Gastrocnemius medialis (tissue), 4 donors: ENCODE data around the gene COQ5. TPM values are rescaled to one million over a fixed set of nuclear protein-coding genes. Genes with fewer than 3 reads are reported as not detected.

Source experiments
- ATAC-seq, 2 donors: fragments of 150-250 bp; one replicate each; pipeline ENCODE4 v1.9.1; 2016
- DNase-seq, 2 donors: peaks; one replicate each; pipeline ENCODE4 v3.0.0-alpha.2; 2019
- H3K27ac ChIP-seq, 4 donors: fragments of 200-600 bp; sonication (generic); 1 replicate in 1 of 4; 2 replicates in 3 of 4; pipeline ENCODE4 v1.5.1; 2016 to 2018; ENCODE audit warnings: mild to moderate bottlenecking in 2 of 4, moderate library complexity in 1 of 4
- H3K27me3 ChIP-seq, 3 donors: fragments of 200-600 bp; sonication (generic) in 2 of 3; 1 replicate in 1 of 3; 2 replicates in 2 of 3; pipeline versions ENCODE4 v1.5.1 to v1.6.0; 2016 to 2019; ENCODE audit warnings: mild to moderate bottlenecking in 1 of 3, moderate library complexity in 1 of 3
- H3K36me3 ChIP-seq, 2 donors: fragments of 200-600 bp; sonication (generic) in 1 of 2; one replicate each; pipeline ENCODE4 v1.5.1; 2017 to 2018
- H3K4me1 ChIP-seq, 2 donors: fragments of 200-600 bp; sonication (generic) in 1 of 2; one replicate each; pipeline ENCODE4 v1.5.1; 2016 to 2017; ENCODE audit warnings: mild to moderate bottlenecking in 2 of 2
- H3K4me3 ChIP-seq, 4 donors: fragments of 200-600 bp; sonication (generic) in 3 of 4; 1 replicate in 1 of 4; 2 replicates in 3 of 4; pipeline ENCODE4 v1.5.1; 2016 to 2019; ENCODE audit warnings: mild to moderate bottlenecking in 2 of 4
- H3K9me3 ChIP-seq, 3 donors: fragments of 200-600 bp; sonication (generic) in 2 of 3; 1 replicate in 1 of 3; 2 replicates in 2 of 3; pipeline ENCODE4 v1.5.1; 2016 to 2019
- POLR2A ChIP-seq, 2 donors: fragments of 450-650 bp; IDR thresholded peaks; one replicate each; pipeline ENCODE4 v1.6.1; 2017; ENCODE audit warnings: antibody characterized with exemption in 2 of 2, mild to moderate bottlenecking in 2 of 2, moderate library complexity in 2 of 2
- in situ Hi-C, 4 donors: fragments of 200-750 bp; cut with MboI; loops; one replicate each; pipeline versions ENCODE4 v1.15.0 to v1.8.0; 2017; ENCODE audit warnings: low sequenced_read_pairs in 4 of 4
- intact Hi-C: fragments of 100-400 bp; cut with DNase I; formaldehyde crosslinking; loops from one replicate; pipeline ENCODE4 v1.15.1; 2023; ENCODE audit warnings: low total_unique reads
- total RNA-seq, 4 donors: library from RNA; depleted of rRNA; stranded (reverse); fragments of >200 nt; gene quantifications; one replicate each; pipeline versions ENCODE4 v1.1.0 to v1.2.3, GENCODE V29; 2016
- TF ChIP-seq, protein P1 (sequence below), 5 experiments: fragments of 450-650 bp in 3 of 5; fragments of 200-600 bp in 2 of 5; sonication (generic) in 2 of 5; IDR thresholded peaks in 4 of 5; conservative IDR thresholded peaks in 1 of 5; 1 replicate in 4 of 5; 2 replicates in 1 of 5; pipeline ENCODE4 v1.5.1; 2016 to 2019; ENCODE audit warnings: antibody characterized with exemption in 5 of 5, mild to moderate bottlenecking in 3 of 5, moderate library complexity in 3 of 5

The COQ5 gene
- total RNA-seq, 4 donors from 2014 or later = 34.5 to 47.3 (median 39.2) TPM

DNA sequence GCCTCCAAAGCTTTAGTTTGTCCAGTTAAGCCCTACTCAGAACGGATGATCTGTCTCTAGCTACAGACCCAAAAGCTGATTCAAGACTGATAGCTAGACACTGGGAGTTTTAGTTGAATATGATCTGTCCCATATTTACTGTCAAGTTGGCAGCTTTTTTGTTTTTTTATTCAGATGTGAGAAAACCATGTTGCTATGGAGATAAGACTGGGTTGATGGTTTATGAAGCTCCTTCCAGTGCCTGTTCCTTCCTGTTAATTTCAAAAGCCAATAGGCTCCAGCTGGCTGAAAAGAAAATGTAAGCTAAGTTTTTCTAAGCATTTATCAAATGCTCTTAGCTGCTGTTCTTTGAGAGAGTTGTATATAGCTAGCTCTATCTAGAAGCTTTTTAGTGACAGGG, 28.4 kb downstream of the COQ5 start:
- TF ChIP-seq POLR2A (IDR thresholded peaks at IDR 0.05) = no peak
- TF ChIP-seq, protein P1, sequence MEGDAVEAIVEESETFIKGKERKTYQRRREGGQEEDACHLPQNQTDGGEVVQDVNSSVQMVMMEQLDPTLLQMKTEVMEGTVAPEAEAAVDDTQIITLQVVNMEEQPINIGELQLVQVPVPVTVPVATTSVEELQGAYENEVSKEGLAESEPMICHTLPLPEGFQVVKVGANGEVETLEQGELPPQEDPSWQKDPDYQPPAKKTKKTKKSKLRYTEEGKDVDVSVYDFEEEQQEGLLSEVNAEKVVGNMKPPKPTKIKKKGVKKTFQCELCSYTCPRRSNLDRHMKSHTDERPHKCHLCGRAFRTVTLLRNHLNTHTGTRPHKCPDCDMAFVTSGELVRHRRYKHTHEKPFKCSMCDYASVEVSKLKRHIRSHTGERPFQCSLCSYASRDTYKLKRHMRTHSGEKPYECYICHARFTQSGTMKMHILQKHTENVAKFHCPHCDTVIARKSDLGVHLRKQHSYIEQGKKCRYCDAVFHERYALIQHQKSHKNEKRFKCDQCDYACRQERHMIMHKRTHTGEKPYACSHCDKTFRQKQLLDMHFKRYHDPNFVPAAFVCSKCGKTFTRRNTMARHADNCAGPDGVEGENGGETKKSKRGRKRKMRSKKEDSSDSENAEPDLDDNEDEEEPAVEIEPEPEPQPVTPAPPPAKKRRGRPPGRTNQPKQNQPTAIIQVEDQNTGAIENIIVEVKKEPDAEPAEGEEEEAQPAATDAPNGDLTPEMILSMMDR (IDR thresholded peaks at IDR 0.05 in 4 of 5, conservative IDR thresholded peaks at IDR 0.05 in 1 of 5) = no peak
- no peak overlapping the region for H3K27ac ChIP-seq

DNA sequence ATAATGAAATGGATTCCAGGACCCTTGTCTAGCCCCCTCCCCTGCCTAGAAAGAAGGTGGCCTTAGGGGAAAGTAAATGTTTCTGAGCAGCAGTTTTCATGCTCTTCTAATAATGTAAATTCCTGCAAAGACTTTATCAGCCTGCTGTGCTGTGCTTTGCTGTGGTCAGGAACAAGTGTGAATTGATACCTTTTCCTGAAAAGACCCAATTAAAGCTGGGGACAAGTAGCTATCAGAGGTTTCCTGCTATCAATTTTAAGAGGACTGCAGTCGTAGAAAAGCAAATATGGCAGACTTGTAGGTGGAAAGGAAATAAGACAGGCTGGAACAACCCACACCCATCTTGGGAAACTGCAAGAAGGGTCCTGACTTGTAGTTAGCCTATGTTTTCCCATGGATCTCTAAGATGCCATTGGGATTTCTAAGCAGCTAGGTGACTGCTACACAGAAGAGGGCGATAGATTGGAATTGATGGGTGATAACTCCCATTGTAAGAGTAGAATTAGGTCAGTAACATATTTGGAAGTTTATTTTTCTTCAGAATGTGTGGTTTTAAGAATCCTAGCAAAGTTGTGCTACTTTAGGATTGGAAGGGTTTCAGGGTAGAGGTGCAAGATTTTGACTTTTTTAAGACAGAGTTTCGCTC, 30.0 kb downstream of the COQ5 start:
- H3K4me1 ChIP-seq = peaks cover 18 to 21% of the 10 kb centered on the region in 2 donors
- intact Hi-C loops (loop anchor here (5.0 kb wide), 1 partner anchor 83 kb away; the partner anchor contains the start of gene POP5), in situ Hi-C loops (no loop called here)
- H3K9me3 ChIP-seq = no peaks in the 10 kb centered on the region
- ATAC-seq (no peak), DNase-seq (no peak)
- H3K4me3 ChIP-seq = no peak overlapping the region
- H3K36me3 ChIP-seq = peaks cover 0 to 39% of the 10 kb centered on the region in 2 donors
- TF ChIP-seq POLR2A (IDR thresholded peaks at IDR 0.05) = no peak
- TF ChIP-seq, protein P1 (IDR thresholded peaks at IDR 0.05 in 4 of 5, conservative IDR thresholded peaks at IDR 0.05 in 1 of 5) = no peak
- H3K27me3 ChIP-seq = no peaks in the 10 kb centered on the region
- H3K27ac ChIP-seq = peak overlapping the region in 1 of 4 donors; percentile 92

More for the DNA sequence above, 28.4 kb downstream of the COQ5 start:
- intact Hi-C loops (no loop called here), in situ Hi-C loops (no loop called here)
- no peak for ATAC-seq
- H3K4me1 ChIP-seq = peaks cover 12 to 15% of the 10 kb centered on the region in 2 donors
- H3K27me3 ChIP-seq = no peaks in the 10 kb centered on the region
- H3K9me3 ChIP-seq = no peaks in the 10 kb centered on the region
- no peak for DNase-seq
- H3K36me3 ChIP-seq = peaks cover 0 to 42% of the 10 kb centered on the region in 2 donors
- H3K4me3 ChIP-seq = no peak overlapping the region

DNA sequence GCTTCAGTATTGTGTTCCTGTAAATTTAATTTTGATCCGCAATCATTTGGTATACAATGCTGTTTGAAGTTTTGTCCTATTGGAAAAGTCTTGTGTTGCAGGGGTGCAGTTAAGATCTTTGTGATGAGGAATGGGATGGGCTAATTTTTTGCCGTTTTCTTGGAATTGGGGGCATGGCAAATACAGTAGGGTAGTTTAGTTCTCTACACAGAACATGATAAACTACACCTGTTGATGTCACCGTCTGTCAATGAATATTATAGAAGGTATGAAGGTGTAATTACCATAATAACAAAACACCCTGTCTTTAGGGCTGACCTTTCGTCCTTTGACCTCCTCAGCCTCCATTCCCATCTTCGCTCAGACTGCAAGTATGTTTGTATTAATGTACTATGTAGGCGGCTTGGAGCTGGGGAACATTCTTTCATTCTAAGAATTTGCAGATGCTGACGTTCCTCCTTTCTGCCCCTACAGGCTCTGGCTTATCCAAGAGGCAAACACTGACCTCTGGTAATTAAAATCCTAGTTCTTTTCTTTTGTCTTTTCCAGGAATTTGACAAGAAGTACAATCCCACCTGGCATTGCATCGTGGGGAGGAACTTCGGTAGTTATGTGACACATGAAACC, 31.3 kb downstream of the COQ5 start:
- no peaks in the 10 kb centered on the region for H3K9me3 ChIP-seq
- H3K4me3 ChIP-seq = peak overlapping the region; percentile 66 to 100 (median 86)
- in situ Hi-C loops = no loop called here
- H3K36me3 ChIP-seq = peaks cover 0 to 25% of the 10 kb centered on the region in 2 donors
- peaks cover 18 to 21% of the 10 kb centered on the region in 2 donors for H3K4me1 ChIP-seq
- DNase-seq = no peak
- H3K27me3 ChIP-seq = no peaks in the 10 kb centered on the region
- no peak for TF ChIP-seq POLR2A (IDR thresholded peaks at IDR 0.05)
- TF ChIP-seq, protein P1 (IDR thresholded peaks at IDR 0.05 in 4 of 5, conservative IDR thresholded peaks at IDR 0.05 in 1 of 5) = no peak
- peak overlapping the region in 3 of 4 donors; percentile 84 to 92 (median 84) for H3K27ac ChIP-seq
- intact Hi-C loops = loop anchor here (2.0 to 5.0 kb wide), 3 partner anchors 31 to 85 kb away; partner anchors contain the start of genes COQ5, COX6A1 and POP5
- ATAC-seq = no peak

DNA sequence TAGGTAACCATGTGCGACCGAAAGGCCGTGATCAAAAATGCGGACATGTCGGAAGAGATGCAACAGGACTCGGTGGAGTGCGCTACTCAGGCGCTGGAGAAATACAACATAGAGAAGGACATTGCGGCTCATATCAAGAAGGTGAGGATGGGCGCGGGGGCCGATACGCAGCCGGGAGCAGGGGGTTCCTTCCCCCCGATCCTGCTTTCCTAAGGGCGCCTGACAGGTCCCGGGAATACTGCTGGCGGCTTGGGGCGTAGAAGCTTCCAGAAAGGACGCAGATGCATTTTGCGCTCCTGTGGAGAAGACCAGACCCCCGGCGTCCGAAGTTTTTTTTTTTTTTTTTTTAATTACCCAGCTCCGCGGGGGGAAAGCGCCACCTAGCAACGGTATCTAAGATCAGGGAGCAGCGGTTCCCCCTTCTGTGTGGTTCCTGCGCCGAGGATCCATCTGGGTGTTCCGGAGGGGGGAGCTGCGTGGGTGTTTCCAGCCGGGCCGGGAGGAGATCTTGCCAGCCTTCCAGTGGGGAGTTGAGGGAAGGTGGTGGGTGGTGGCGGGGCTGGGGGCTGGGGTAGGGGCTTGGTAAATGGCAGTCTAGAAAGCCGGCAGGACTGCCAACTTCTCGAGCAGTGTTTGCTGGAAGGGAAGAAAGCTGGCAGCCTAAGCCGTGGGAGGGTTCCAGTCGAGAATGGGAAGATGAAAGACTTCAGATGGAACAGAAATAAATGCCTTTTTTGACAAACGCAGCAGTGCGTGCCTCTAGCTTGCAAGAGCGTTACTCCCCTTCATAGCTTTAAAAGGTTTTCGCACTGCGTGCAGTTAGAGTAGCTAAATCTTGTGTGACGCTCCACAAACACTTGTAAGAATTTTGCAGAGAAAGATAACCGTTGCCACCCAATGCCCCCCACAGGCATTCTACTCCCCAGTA, 32.3 kb downstream of the COQ5 start:
- ATAC-seq (peak; percentile 37 to 53), DNase-seq (peak; percentile 38 to 42)
- TF ChIP-seq POLR2A (IDR thresholded peaks at IDR 0.05) = no peak
- TF ChIP-seq, protein P1 (IDR thresholded peaks at IDR 0.05 in 4 of 5, conservative IDR thresholded peaks at IDR 0.05 in 1 of 5) = no peak
- intact Hi-C loops = loop anchor here (1.0 to 5.0 kb wide), 4 partner anchors 27 to 86 kb away; partner anchors contain the start of genes COQ5, COX6A1, POP5 and SRSF9
- Histone ChIP-seq H3K27me3 (no peaks in the 10 kb centered on the region), H3K9me3 (no peaks in the 10 kb centered on the region), H3K4me1 (peaks cover 18 to 21% of the 10 kb centered on the region in 2 donors), H3K4me3 (peak overlapping the region; percentile 66 to 100 (median 86)), H3K36me3 (peaks cover 0 to 21% of the 10 kb centered on the region in 2 donors), H3K27ac (peak overlapping the region; percentile 84 to 92 (median 85))
- in situ Hi-C loops = no loop called here
